ENCODE measurements around the gene KRTAP10-1.
"Not testable (repeated sequence)": the region's sequence is repeated elsewhere in the genome, so short reads cannot be mapped to it uniquely, and the experiment has no call there.

The KRTAP10-1 gene

GRCh38 chr21:44539991-44540666 is at the start of gene KRTAP10-1:
TSS of gene KRTAP10-1 (minus strand) at chr21:44540195. CDS start at chr21:44540150, 45 bp downstream.
- peak; percentile 49 for DNase-seq

DNA sequence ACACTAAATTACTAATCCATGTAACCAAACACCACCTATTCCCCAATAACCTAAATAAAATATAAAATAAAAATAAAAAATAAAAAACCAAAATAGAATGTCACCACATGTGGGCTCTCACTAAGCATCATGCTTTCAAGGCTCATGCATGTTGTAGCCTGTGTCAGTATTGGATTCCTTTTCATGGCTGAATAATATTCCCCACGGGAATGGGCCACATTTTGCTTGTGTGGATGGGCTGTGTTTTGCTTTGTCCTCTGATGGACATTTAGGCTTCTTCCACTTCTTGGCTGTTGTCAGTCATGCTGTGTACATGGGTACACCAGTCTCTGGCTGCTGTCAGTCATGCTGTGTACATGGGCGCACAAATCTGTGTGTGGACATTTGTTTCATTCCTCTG is 49.1 kb upstream of the KRTAP10-1 start:
- DNase-seq = no peak

DNA sequence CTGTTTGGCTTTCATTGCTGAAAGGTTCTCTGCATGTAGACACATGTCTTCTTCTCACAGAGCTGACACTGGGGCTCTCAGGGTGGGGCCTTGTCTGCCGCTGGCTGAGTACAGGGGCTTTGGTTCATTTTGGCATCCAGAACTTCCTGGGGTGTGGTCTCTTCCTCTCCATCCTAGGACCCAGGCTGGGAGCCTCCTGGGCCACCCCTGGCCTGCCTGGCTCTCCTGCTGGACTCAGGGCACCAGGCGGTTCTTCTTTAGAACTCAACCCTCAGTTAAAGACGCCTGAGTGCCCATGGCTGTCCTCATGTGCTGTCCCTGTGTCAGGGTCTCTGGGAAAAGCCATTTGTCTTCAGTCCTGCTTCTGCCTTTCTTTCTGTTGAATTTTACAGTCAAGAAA is 45.9 kb upstream of the KRTAP10-1 start:
- no peak for DNase-seq

DNA sequence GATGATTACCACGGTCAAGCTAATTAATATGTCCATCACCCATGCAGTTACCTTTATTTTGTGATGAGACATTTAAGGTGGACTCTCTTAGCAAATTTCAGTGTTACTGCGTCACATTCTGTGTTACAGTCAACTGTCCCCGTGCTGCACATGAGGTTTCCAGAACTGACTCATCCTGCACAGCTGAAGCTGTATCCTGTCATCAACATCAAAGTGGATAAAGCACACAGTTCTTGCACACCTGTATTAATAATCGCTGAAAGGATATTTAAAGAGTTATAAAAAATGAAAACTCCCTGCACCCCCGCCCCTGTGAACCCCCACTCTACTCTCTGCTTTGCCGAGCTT is 43.8 kb upstream of the KRTAP10-1 start:
- no peak for DNase-seq

DNA sequence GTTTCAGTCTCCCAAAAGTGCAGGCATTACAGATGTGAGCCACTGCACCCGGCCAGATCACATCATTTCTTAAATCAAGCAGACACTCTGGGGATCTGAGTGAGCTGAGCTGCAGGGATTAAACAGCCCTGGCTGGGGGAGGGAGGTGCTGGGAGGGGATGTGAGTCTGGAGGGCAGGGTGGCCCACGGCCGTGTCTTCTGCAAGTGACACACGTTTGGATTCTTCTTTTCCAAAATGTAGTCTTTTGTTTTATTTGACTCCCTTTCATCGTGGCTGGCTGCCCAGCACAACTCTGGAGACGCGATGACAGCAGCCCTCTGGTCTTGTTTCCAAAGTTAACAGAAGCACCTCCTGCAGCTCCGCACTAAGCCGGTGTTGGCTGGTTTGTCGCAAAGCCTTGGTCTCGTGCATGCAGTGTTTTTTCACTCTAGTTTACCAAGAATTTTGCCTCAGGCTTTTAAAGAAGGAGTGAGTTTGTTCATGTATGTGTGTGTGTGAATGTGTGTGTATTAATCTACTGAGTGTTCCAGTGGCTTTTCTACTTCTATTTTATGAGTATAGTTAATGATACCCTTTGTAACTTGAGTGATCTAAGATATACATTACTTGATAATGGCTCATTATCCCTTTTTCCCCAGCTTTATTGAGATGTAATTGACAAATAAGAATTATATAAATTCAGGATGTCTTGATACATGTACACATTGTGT is 43.2 kb upstream of the KRTAP10-1 start:
- DNase-seq = no peak

DNA sequence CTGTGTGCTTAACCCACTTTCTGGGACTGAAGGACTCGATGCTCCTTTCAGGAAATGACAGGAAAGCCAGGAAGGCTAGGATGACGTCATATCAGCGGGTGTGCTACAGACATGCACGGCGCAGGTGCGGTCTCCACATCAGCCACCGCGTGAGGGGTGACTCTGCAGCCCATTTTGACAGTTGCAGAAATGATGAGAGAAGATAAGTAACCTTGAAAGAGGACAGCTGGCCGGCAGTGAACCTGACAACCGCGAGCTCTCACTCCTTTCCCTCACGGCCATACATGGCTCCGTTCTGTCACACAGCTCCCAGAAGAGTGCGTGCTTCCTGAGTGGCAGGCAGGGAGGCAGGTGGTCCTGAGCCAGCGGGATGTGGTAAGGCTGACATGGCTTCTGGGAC is 42.1 kb upstream of the KRTAP10-1 start:
- no peak for DNase-seq

GRCh38 chr21:44581158-44581557 is 41.2 kb upstream of the KRTAP10-1 start:
- no peak for DNase-seq

DNA sequence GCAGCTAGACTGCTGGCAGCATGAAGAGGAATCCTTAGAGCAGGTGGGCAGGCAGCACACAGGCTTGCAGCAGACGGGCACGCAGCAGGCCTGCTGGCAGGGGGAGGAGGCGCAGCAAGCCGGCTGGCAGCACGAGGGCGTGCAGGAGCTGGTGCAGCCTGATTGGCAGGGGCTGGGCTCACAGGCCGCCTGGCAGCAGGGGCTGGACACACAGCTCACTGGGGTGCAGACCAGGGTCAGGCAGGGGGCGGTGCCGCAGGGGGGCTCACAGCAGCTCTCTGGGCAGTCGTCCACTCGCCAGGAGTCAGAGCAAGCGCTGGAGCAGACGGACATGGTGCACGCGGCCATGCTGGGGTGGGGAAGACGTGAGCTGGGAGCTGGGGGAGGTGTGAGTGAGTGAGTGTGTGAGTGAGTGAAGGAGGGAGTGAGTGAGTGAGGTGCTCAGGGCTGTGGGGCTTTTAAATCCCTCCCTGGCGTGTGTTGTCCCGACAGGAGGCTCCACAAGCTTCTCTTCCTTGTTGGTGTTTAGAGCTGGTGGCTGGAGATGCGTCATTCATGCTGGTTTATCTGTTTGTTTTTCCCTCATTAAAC is 40.3 kb upstream of the KRTAP10-1 start, which contains the start of gene KRTAP10-5:
KRTAP10-5 (minus strand) TSS at position 374 of the 591 bp plus-strand sequence; CDS start at position 348, 26 bp downstream.
- DNase-seq = peak; percentile 37

DNA sequence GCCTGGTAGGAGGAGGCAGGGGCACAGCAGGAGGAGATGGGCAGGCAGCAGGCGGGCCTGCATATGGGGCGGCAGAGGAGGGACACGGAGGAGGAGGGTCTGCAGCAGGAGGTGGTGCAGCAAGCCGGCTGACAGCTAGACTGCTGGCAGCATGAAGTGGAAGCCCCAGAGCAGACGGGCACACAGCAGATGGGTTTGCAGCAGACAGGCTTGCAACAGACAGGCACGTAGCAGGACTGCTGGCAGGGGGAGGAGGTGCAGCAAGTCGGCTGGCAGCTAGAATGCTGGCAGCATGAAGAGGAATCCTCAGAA is 39.8 kb upstream of the KRTAP10-1 start:
- peak; percentile 43 for DNase-seq

GRCh38 chr21:44579056-44579832 is 39.2 kb upstream of the KRTAP10-1 start:
- DNase-seq = peak; percentile 35

DNA sequence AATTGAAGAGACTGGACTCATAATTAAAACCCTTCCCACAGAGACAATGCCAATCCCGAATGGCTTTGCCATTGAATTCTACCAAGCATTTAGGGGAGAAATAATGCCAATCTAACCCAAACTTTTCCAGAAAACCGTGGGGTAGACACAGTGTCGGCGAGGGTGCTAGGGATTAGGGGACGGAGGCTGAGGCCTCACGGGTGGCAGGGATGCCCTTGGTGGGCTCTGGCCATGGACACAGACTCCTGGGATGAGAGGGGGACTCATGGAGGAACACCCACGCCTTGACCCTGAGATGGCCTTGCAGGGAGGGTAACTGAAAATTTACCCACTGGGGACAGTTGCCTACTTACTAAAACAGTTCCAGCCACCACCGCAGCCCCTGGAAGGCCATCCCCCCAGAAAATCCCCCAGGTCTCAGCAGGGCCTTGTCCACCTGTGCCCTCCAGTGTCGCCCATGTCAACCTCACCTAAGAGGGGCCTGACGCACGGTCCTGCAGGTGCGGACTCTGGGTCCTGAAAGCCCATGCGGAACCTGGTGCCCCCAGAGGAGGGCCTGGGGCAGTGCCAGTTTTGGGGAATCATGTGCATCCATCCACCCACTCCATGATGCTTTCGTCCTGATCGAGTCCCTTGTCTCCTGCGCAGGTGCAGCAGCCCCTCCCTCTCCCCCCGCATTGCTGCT is 38.5 kb upstream of the KRTAP10-1 start:
- peak; percentile 41 for DNase-seq

- DNase-seq = no peak
These were observed 36.0 kb upstream of the KRTAP10-1 start for GRCh38 chr21:44576025-44576420.

DNA sequence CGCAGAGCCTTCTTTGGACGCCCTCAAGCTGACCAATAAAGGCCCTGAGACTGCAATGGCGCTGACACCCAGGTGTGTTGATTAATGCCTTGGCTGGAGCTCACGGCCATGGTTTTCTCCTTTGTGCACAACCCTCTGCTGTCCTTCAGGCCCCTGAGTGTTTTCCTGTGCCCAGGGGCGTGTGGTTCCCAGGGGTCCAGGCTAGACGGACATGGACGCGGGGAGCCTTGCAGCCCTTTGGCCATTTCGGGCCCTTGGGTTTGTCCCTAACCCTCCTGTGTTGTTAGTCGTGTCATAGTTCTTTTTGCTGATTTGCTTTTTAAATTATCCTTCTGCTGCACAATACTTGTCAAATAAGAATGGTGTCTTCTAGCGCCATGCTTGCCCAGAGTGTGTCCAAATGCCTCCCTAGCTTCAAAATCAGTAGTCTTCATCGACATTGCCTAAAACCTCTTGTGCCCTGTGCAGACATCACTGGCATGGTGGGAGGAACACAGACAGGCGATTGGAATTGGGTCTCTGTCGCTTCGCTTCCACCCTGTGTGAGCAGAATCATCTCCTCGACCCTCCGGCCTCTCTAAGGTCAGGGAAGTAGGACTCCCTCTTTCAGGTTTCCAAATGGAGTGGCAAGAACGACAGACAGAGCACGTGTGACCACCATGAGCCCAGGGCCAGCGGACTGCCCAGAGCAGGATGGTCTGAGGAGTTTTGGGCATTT is 35.5 kb upstream of the KRTAP10-1 start:
- peak; percentile 36 for DNase-seq

- peak; percentile 47 for DNase-seq
These were observed 34.7 kb upstream of the KRTAP10-1 start for GRCh38 chr21:44574457-44575306.

DNA sequence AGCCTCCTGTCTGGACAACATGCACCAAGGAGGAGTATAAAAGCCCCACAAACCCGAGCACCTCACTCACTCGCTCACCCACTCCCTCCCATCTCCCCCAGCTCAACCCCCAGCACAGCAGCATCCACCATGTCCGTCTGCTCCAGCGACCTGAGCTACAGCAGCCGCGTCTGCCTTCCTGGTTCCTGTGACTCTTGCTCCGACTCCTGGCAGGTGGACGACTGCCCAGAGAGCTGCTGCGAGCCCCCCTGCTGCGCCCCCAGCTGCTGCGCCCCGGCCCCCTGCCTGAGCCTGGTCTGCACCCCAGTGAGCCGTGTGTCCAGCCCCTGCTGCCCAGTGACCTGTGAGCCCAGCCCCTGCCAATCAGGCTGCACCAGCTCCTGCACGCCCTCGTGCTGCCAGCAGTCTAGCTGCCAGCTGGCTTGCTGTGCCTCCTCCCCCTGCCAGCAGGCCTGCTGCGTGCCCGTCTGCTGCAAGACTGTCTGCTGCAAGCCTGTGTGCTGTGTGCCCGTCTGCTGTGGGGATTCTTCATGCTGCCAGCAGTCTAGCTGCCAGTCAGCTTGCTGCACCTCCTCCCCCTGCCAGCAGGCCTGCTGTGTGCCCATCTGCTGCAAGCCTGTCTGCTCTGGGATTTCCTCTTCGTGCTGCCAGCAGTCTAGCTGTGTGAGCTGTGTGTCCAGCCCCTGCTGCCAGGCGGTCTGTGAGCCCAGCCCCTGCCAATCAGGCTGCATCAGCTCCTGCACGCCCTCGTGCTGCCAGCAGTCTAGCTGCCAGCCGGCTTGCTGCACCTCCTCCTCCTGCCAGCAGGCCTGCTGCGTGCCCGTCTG is 33.8 kb upstream of the KRTAP10-1 start, which contains the start of gene KRTAP10-4:
KRTAP10-4 (plus strand) TSS at position 100 of the 827 bp plus-strand sequence; CDS start at position 130, 30 bp downstream.
- DNase-seq = not testable (repeated sequence)

GRCh38 chr21:44572959-44573583 is 33.1 kb upstream of the KRTAP10-1 start:
- peak; percentile 39 for DNase-seq

GRCh38 chr21:44571844-44572782 is 32.1 kb upstream of the KRTAP10-1 start:
- DNase-seq = peak; percentile 32

DNA sequence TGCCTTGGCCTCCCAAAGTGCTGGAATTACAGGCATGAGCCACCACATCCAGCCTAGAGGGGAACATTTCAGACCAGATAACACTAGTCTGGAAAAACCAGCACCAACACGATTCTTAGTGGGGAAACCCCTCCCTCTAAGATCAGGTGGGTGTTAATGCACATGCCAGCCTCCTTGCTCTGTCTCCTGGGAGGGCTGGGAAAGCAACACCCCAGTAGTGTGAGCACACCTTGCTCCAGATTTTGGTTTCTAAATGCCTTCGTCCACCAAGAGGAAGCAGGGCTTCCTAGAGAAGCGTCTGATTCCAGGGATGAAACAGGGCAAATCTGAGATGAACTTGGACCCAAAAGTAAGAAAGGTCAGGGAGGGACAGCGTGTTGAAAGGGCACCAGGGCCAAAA is 31.3 kb upstream of the KRTAP10-1 start:
- DNase-seq = no peak

All from islet precursor cell (in vitro differentiated cells).